HG03103 (cell line): ENCODE measurements around the gene C1QTNF6.

Experiments used
- ATAC-seq: cut with Tn5 transposase; IDR thresholded peaks from one replicate; pipeline ENCODE4 v1.9.1; 2021; ENCODE audit warnings: low read depth; ENCODE audit not compliant: unreplicated experiment

C1QTNF6 gene

GRCh38 chr22:37193629-37194191 lies 5.7 kb upstream of the C1QTNF6 start:
- ATAC-seq: no peak

GRCh38 chr22:37192741-37193140 lies 4.7 kb upstream of the C1QTNF6 start:
- no peak for ATAC-seq

DNA sequence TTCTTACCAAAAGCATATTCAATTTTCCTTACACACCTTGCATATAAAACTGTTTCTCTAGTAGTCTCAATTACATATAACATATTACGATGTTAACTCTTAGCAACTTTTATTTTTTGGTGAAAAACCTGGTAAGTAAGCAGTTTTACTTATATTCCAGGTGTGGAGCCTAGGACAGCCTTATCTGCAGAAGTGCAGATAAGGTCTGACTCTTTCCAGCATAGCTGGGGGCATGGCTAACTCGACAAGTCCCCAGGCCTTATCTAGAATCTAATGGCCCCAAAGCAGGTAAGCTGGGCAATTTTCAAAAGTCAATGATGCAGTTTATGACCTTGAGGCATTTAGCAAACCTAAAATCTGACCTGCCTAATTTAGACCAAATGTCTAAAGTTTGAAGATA lies 4.2 kb upstream of the C1QTNF6 start:
- no peak for ATAC-seq

- ATAC-seq: no peak
Measured at GRCh38 chr22:37190262-37190780, 2.3 kb upstream of the C1QTNF6 start.

- no peak for ATAC-seq
Measured at GRCh38 chr22:37188901-37189466, 937 bp upstream of the C1QTNF6 start.

GRCh38 chr22:37187552-37187890 lies 526 bp downstream of the C1QTNF6 start:
- ATAC-seq: no peak

- ATAC-seq: no peak
Measured at GRCh38 chr22:37186997-37187522, 987 bp downstream of the C1QTNF6 start.

DNA sequence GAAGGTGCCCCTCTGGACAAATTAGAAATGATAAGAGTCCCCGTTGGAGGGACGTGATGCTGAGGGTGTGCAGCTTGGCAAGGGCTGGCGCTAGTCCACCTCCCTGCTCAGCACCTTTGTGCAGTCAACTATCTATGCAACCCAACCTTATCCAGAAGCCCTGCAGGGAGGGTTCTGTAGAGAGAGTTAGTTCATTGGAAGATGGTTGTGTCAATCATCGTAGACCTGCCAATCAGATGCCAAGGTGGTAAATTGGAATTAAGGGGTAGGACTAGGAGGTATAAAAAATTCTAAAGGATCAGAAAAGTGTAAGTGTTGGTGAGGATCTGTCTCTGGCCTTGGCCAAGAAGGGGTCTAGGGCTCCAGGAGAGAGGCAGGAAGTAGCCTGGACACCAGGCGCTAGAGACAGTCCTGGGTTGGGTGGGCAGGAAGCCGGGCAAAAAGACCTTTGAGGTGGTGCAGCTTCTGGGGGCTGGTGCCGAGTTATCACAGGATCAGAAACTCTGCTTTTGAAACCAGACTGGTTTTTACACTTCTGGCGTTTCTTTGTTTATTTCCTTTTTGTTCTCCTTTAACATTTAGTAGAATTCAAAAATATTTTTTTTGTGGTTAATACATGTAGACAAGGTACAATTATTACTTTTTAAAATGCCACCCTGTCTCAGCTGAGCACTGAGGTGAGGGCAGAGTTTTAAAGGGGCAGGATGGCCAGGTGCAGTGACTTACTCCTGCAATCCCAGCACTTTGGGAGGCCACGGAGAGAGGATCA lies 1.6 kb downstream of the C1QTNF6 start:
- ATAC-seq: no peak

DNA sequence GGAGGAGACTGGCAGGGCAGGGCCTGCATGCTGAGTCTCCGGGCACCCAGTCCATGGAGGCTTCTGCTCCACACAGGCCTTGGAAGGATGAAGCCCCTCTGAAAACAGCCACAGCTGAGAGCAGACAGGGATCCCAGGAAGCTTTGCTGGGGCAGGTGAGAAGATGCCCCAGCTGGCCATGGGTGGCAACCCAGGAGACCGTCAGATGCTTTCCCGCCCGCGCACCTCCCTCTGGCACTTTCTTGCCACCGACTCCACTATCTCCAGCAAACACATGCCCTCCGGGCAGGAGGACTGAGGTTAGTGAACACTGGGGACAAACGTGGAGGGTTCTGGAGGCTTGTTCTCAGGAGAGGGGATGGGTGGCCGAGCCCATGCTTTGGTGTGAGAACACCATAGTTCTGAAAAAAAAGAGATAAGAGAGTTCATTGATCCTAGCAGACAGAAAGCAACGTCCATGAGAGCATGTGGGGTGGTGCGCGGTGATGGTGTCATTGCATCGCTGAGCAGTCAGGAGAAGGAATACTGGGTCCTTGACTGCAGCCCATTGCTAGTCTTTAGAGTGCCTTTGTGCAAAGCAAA lies 2.3 kb downstream of the C1QTNF6 start:
- ATAC-seq: no peak

DNA sequence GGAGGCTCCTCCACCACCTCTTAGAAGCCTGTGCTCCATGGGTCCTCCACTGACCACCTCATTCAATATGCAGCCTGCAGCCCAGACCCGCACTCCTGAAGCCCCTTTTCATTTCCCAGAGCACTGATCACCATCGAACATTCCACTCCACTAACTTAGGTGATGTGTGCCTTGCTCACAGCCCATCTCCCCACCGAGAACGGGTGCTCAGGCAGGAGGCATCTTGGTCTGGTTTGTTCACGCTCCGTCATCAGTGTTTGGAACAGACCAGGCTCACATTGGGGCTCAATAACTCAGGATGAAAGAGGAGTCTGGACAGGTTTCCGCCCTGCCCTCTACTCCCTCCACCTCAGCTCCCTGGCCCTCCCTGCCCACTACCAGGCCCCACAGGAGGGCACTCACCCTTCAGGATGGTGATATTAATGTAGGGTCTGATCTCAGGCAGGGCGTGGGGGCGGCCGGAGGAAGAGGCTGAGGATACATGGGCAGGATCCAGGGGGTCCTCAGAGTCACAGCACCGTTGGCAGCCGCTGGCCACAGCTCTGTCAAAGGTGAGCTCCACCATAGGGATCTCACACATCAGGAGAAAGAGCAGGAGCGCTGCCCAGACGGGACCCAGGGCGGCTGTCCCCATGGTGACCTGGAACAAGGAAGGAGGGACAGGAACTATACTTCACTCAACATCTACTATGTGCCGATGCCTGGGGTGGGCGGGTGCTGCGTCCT lies 3.1 kb downstream of the C1QTNF6 start:
- no peak for ATAC-seq

GRCh38 chr22:37184380-37184755 lies 3.7 kb downstream of the C1QTNF6 start:
- no peak for ATAC-seq

GRCh38 chr22:37183432-37184379 lies 4.3 kb downstream of the C1QTNF6 start:
- no peak for ATAC-seq

DNA sequence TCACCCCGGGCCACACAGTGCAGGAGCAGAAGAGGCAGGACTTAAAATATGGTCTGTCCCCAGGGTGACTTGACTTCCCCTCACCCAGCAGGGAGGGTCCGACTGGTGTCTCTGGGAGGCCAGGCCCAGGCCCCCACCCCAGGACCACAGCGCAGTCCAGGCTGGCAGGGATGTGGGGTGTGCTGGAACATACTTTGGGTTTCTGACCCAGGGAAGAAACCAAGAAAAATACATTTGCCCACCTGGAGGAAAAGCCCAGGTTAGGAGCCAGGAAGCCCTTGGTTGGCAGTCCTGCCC lies 5.2 kb downstream of the C1QTNF6 start:
- no peak for ATAC-seq

- ATAC-seq: no peak
Measured at GRCh38 chr22:37182101-37182948, 5.7 kb downstream of the C1QTNF6 start.

DNA sequence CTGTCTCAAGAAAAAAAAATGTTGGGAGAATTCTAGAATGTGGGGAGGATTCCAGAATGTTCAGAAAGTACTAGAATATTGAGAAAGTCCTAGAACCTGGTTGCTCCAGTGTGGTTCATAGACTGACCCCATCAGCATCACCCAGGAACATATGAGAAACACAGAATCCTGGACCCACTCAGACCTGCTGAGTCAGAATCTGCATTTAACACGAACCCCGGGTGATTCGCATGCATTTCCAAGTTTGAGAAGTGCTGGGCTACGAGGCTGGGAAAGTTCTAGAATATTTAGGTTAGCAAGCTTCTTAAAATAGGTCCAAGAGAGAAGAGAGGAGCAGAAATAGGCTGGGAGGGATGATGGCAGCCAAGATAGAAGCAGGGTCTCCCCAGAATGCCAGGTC lies 6.4 kb downstream of the C1QTNF6 start:
- ATAC-seq: no peak

GRCh38 chr22:37180531-37181231 lies 7.4 kb downstream of the C1QTNF6 start:
- ATAC-seq: no peak

DNA sequence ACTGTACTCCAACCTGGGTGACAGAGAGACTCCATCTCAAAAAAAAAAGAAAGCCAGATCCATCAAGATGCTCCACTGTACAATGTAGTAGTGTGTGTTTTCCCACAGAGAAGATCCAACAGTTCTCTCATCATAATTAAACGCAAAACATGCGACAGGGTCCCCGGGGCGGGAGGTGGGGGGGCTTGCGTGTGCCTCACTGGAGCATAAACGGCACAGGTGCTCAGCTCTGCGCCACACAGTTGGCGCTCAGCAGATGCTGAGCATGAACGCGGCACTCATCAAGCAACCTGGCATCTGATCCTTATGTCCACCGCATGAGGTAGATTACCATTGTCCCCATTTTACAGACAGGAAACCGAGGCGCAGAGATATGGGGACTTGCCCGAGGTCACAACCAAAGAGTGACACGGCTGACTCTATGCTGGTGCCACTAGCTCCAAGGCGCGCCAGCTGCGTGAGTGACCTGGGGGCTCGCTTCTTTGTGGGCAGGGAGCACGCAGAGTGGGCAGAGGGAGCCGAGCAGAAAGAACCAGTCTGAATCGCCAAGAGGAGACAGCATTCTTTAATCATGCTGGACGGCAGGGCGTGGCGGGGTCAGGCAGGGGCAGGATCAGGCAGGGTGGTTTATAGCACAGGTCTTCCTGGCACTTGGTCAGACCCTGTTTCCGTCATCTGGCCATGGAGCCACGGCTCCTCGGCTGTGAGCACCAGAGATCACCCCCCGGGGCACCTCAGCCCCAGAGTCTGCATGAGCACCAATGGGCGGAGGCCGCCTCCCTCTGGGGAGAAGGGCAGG lies 8.2 kb downstream of the C1QTNF6 start:
- ATAC-seq: no peak

- no peak for ATAC-seq
Measured at GRCh38 chr22:37179126-37179470, 8.9 kb downstream of the C1QTNF6 start.
